Astrocyte of the spinal cord (primary cell): Measurements from ENCODE around the gene CCDC93.

ENCODE experiments used
- DNase-seq: peaks from one replicate; pipeline ENCODE4 v3.0.0; 2011; ENCODE audit warnings: low read depth, low spot score
- H3K4me3 ChIP-seq: 2 replicates; pipeline ENCODE4 v1.5.1; 2011; ENCODE audit warnings: low read depth, mild to moderate bottlenecking, low read length, moderate library complexity
- in situ Hi-C: cut with HindIII; loops from 2 replicates; pipeline ENCODE4 v1.10.0; 2017; ENCODE audit warnings: low sequenced_read_pairs
- TF ChIP-seq, protein P1 (sequence below): IDR thresholded peaks from 2 replicates; pipeline ENCODE4 v1.5.1; 2012; ENCODE audit warnings: low read depth, mild to moderate bottlenecking, low read length, inconsistent platforms

The CCDC93 gene

DNA sequence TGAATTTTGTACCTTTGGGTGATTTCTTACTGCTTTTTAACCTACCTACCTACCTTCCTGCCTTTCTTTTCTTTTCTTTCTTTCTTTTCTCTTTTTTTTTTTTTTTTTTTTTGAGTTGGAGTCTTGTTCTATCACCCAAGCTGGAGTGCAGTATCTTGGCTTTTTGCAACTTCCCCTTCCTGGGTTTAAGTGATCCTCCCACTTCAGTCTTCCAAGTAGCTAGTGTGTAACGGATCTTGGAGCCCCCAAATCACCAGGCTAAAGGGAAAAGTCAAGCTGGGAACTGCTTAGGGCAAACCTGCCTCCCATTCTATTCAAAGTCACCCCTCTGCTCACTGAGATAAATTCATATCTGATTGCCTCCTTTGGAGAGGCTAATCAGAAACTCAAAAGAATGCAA is 138.1 kb downstream of the CCDC93 start:
- H3K4me3 ChIP-seq = no peak overlapping the region
- TF ChIP-seq, protein P1, sequence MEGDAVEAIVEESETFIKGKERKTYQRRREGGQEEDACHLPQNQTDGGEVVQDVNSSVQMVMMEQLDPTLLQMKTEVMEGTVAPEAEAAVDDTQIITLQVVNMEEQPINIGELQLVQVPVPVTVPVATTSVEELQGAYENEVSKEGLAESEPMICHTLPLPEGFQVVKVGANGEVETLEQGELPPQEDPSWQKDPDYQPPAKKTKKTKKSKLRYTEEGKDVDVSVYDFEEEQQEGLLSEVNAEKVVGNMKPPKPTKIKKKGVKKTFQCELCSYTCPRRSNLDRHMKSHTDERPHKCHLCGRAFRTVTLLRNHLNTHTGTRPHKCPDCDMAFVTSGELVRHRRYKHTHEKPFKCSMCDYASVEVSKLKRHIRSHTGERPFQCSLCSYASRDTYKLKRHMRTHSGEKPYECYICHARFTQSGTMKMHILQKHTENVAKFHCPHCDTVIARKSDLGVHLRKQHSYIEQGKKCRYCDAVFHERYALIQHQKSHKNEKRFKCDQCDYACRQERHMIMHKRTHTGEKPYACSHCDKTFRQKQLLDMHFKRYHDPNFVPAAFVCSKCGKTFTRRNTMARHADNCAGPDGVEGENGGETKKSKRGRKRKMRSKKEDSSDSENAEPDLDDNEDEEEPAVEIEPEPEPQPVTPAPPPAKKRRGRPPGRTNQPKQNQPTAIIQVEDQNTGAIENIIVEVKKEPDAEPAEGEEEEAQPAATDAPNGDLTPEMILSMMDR = no peak
- in situ Hi-C loops = no loop called here
- no peak for DNase-seq
